ENCODE data around the gene FLG.
"Not testable (repeated sequence)": the region's sequence is repeated elsewhere in the genome, so short reads cannot be mapped to it uniquely, and the experiment has no call there.

The FLG gene

GRCh38 chr1:152256394-152256793, 68.6 kb downstream of the FLG start:
- not testable (repeated sequence) for DNase-seq

All from CD4-positive, alpha-beta T cell treated with Interleukin-21 for 1 hour (primary cell).